ENCODE measurements around the gene RABL6.
"Not testable (repeated sequence)": the region's sequence is repeated elsewhere in the genome, so short reads cannot be mapped to it uniquely, and the experiment has no call there.

RABL6 gene

GRCh38 chr9:136860933-136861873, 53.5 kb downstream of the RABL6 start:
- peak; percentile 5 for DNase-seq

DNA sequence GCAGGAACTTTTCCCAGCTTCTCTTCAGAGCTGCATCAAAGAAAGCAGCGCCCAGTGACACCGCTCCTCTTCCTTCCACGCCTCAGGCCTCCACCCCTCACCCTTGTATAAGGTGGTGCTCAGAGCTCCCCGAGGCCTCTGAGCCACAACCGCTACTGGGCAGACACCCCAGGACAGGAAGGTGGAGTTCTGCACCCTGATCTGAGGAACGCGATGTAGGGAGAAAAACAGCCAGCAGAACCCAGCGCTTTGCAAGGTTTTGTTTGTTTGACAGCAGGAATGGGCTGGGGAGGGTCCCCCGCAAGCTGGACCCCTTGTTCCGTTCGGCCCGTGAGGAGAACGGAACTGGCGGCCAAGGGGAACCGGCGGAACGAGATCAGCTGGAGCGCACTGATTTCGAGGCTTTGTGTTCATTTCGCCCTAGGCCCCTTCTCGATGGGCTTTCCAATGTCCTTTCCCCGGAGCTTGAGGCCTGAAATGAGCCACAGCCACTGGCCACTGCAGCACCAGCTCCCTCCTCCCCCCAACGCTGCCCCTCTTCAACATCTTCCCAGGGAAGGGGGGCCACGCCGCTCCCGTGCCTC, 54.2 kb downstream of the RABL6 start:
- DNase-seq: no peak

DNA sequence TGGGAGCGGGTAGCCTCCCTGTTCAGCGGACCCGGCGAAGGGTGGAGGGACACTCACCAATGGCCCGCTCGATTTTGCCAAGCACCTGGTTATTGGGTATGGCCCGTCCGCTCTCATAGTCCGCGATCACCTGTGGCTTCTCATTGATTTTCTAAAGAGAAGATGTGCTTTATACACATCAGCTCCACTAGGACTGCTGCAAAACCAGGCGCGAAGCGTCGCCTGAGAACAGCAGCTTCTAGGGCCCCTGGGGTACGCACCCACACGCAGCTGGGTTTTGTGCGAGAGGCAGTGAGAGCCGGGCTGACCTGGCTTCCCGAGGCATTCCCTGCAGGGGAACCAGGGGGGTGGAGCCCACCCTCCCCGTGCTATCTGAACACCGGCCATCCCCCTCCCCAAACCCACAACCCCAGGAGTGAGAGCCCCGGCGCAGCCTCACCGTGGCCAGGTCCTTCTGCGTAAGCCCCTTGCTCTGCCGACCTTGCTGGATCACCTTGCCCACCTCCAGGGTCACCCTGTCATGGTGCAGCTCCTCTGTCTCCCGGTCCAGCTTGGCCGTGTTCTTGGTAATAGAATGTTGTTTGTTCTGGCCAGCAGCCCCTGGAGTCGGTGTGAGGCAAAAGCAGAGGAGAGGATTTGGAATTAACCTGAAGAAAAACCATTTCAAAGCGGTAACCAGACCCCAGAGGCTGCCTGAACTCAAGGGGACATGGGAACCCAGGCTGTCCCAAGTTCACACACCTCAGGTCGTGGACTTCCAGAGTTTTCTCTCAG, 55.3 kb downstream of the RABL6 start:
- no peak for DNase-seq

DNA sequence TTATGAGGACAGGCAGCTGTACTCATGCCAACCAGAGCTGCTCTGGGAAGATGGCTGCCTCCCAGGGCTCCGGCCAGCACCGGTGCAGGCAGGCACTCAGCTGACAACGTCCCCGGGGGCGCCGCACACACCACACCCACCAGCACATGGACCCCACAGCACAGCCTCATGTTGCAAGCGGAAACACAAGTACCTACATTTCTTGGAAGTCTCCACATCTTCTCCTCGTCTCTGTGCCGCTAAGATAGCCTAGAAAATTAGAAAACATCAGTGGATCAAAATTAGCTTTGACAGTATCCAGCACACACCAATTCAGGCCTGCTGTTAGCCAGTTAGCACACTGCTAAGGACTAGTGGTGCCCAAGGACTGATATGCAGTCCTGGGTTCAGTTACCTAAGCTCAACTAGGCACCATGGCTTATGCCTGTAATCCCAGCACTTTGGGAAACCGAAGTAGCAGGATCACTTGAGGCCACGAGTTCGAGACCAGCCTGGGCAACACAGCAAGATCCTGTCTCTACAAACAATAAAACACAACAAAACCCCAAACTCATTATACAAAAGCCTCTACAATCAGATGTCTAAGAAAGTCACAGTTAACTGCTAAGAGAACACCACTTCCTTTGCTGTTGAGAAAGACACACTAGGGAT, 56.0 kb downstream of the RABL6 start:
- no peak for DNase-seq

DNA sequence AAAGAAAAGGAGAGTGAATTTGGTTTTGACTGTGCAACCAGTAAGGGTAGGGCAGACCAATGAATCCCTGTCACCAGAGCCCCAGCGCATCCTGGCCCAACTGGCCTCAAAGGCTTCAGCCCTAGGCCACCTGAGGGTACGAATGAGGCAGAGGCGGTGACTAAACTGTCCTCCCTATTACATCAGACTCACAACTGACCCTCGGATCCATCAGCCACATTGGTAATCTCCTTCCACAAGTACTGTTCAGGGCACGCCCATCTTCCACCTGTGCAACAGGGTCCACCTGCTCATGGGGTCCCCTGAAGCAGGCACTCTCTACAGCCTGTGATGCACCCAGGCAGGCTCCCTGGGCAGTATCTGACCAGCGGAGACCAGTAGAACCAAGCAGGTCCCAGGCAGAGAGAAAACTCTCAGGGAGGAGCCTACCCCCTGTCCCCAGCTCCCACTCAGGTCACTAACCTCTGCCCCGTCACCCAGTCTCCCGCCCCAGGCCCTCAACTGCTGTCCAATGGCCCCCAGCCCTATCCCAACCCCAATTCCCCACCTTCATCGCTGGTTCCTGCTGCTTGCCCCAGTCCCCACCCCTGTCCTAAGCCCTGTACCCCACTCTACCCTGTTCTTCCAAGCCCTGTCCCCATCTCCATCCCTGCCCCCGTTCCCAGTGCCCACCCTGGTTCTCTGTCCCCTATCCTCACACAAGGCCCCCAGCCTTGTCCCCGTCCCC, 57.5 kb downstream of the RABL6 start:
- no peak for DNase-seq

DNA sequence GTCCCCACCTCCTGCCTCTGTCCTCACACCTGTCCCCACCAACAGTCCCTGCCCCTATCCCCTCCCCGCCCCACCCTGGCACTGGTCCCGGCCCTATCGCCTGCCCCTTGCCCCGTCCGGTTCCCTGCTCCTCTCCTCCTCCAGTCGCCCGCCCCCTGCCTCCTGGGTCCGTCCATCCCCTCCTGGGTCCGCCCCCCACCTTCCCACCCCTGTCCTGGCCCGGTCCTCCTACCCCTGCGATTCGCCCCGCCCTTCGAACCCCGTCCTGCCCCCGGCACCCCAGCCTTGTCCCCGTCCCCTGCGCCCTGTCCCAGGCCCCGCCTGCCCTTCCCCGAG, 58.0 kb downstream of the RABL6 start:
- DNase-seq: no peak

- not testable (repeated sequence) for DNase-seq
Measured at GRCh38 chr9:136866898-136867421, 59.2 kb downstream of the RABL6 start.

GRCh38 chr9:136867480-136867879, 59.7 kb downstream of the RABL6 start:
- no peak for DNase-seq

GRCh38 chr9:136867917-136868316, 60.2 kb downstream of the RABL6 start:
- DNase-seq: no peak

DNA sequence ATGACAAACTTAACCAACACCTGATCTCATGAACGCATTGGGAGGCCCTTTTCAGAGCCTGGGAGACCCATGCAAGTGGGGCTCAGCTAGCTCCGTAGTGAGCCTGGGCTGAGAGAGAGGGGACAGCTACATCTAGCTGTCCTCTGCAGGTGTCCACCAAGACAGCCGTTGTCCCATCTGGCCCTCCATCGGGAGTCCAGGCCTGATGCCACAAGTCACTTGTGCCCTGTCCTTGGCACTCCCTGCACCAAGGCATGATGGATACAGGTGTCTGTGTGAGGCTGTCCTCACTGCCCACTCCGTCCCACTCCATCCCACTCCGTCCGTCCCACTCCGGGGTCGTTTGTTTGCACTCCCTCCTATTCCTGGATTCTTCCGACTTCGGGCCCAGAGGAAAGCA, 60.9 kb downstream of the RABL6 start:
- DNase-seq: no peak

GRCh38 chr9:136869611-136870010, 61.9 kb downstream of the RABL6 start:
- DNase-seq: not testable (repeated sequence)

GRCh38 chr9:136875155-136875554, 67.4 kb downstream of the RABL6 start:
- no peak for DNase-seq

GRCh38 chr9:136876476-136876875, 68.7 kb downstream of the RABL6 start:
- no peak for DNase-seq

- DNase-seq: no peak
Measured at GRCh38 chr9:136880651-136881050, 72.9 kb downstream of the RABL6 start.

GRCh38 chr9:136881691-136882108, 74.0 kb downstream of the RABL6 start:
- DNase-seq: peak; percentile 81

GRCh38 chr9:136882109-136882946, 74.6 kb downstream of the RABL6 start:
- DNase-seq: peak; percentile 97

GRCh38 chr9:136882947-136883283, 75.2 kb downstream of the RABL6 start:
- DNase-seq: not testable (repeated sequence)

- not testable (repeated sequence) for DNase-seq
Measured at GRCh38 chr9:136883670-136884069, 75.9 kb downstream of the RABL6 start.

GRCh38 chr9:136885950-136886578, 78.3 kb downstream of the RABL6 start, which contains the start of gene TRAF2:
TSS of gene TRAF2 (plus strand) at chr9:136886516. CDS start at chr9:136898741, 12,225 bp downstream.
- peak; percentile 98 for DNase-seq
